Prostate gland (tissue), 2 donors: Measurements from ENCODE around the gene CCDC148. TPM values are rescaled to one million over a fixed set of nuclear protein-coding genes. Genes with fewer than 3 reads are reported as not detected.

ENCODE experiments used
- DNase-seq: peaks from one replicate; pipeline ENCODE4 v3.0.0-alpha.2; 2019; ENCODE audit warnings: low spot score
- H3K27ac ChIP-seq, 2 donors: fragments of 200-600 bp; sonication (generic); 2 replicates each; pipeline ENCODE4 v1.5.1; 2017 to 2019
- H3K27me3 ChIP-seq: fragments of 200-600 bp; sonication (generic); replicated peaks from 2 replicates; pipeline ENCODE4 v1.5.1; 2019; ENCODE audit not compliant: insufficient read depth
- H3K36me3 ChIP-seq, 2 donors: fragments of 200-600 bp; sonication (generic); 1 replicate in 1 of 2; 2 replicates in 1 of 2; pipeline versions ENCODE4 v1.5.1 to v1.8.1; 2017 to 2019
- H3K4me1 ChIP-seq: fragments of 200-600 bp; sonication (generic); replicated peaks from 2 replicates; pipeline ENCODE4 v1.5.1; 2019
- H3K4me3 ChIP-seq, 2 donors: fragments of 200-600 bp; sonication (generic); 2 replicates each; pipeline ENCODE4 v1.5.1; 2017 to 2019
- H3K9me3 ChIP-seq: fragments of 200-600 bp; sonication (generic); 2 replicates; pipeline ENCODE4 v1.5.1; 2017
- CTCF ChIP-seq, 4 experiments: fragments of 200-600 bp in 2 of 4; fragments of 450-650 bp in 2 of 4; sonication (generic) in 2 of 4; IDR thresholded peaks; 1 replicate in 3 of 4; 2 replicates in 1 of 4; pipeline ENCODE4 v1.5.1; 2016 to 2019; ENCODE audit warnings: antibody characterized with exemption in 4 of 4, mild to moderate bottlenecking in 2 of 4, moderate library complexity in 2 of 4
- POLR2A ChIP-seq: fragments of 450-650 bp; IDR thresholded peaks from one replicate; pipeline ENCODE4 v1.6.1; 2016; ENCODE audit warnings: antibody characterized with exemption, mild to moderate bottlenecking
- POLR2AphosphoS5 ChIP-seq: sonication (generic); formaldehyde crosslinking; IDR thresholded peaks from one replicate; pipeline ENCODE4 v1.6.1; 2017; ENCODE audit warnings: antibody characterized with exemption
- WGBS: methylation state at CpG from one replicate; pipeline ENCODE4 v1.1.5; 2018; 5-methylcytosine and 5-hydroxymethylcytosine counted together
- intact Hi-C: fragments of 100-400 bp; cut with DNase I; formaldehyde crosslinking; loops from one replicate; pipeline ENCODE4 v1.14.2; 2022
- total RNA-seq, 2 donors: library from RNA; depleted of rRNA; stranded (reverse); fragments of >200 nt; gene quantifications; one replicate each; pipeline ENCODE4 v1.1.0, GENCODE V29; 2016

CCDC148 gene
- total RNA-seq, 2 donors from 2014 or later = 1.5 to 1.6 TPM

- H3K27ac ChIP-seq = no peak overlapping the region
- no peaks in the 10 kb centered on the region for H3K9me3 ChIP-seq
- no peak for DNase-seq
- H3K36me3 ChIP-seq = no peaks in the 10 kb centered on the region
- no peaks in the 10 kb centered on the region for H3K4me1 ChIP-seq
- intact Hi-C loops = no loop called here
- H3K27me3 ChIP-seq = no peaks in the 10 kb centered on the region
- WGBS = 27% methylated on average over 2 of the region's 2 CpGs
- TF ChIP-seq CTCF (IDR thresholded peaks at IDR 0.05) = no peak
- TF ChIP-seq POLR2AphosphoS5 = no peak
- TF ChIP-seq POLR2A = no peak
- H3K4me3 ChIP-seq = no peak overlapping the region
These were observed 164.9 kb downstream of the CCDC148 start for GRCh38 chr2:158291544-158292180.

GRCh38 chr2:158290225-158290624 is 166.3 kb downstream of the CCDC148 start:
- TF ChIP-seq POLR2A (no peak), POLR2AphosphoS5 (no peak), CTCF (IDR thresholded peaks at IDR 0.05) (no peak)
- intact Hi-C loops = no loop called here
- 81% methylated on average over 5 of the region's 5 CpGs for WGBS
- no peaks in the 10 kb centered on the region for H3K9me3 ChIP-seq
- DNase-seq = no peak
- no peaks in the 10 kb centered on the region for H3K4me1 ChIP-seq
- no peak overlapping the region for H3K4me3 ChIP-seq
- no peaks in the 10 kb centered on the region for H3K36me3 ChIP-seq
- no peaks in the 10 kb centered on the region for H3K27me3 ChIP-seq
- H3K27ac ChIP-seq = no peak overlapping the region

GRCh38 chr2:158276619-158277471 is 179.7 kb downstream of the CCDC148 start:
- no peaks in the 10 kb centered on the region for H3K4me1 ChIP-seq
- H3K9me3 ChIP-seq = no peaks in the 10 kb centered on the region
- no peak for TF ChIP-seq POLR2A
- no peak for TF ChIP-seq POLR2AphosphoS5
- no peak overlapping the region for H3K27ac ChIP-seq
- WGBS = 81% methylated on average over 2 of the region's 2 CpGs
- H3K4me3 ChIP-seq = no peak overlapping the region
- no peaks in the 10 kb centered on the region for H3K27me3 ChIP-seq
- no peaks in the 10 kb centered on the region for H3K36me3 ChIP-seq
- intact Hi-C loops = no loop called here
- no peak for DNase-seq

GRCh38 chr2:158273791-158274190 is 182.8 kb downstream of the CCDC148 start:
- intact Hi-C loops = no loop called here
- no peaks in the 10 kb centered on the region for H3K27me3 ChIP-seq
- no peak for DNase-seq
- no peak overlapping the region for H3K27ac ChIP-seq
- no peaks in the 10 kb centered on the region for H3K9me3 ChIP-seq
- TF ChIP-seq CTCF (IDR thresholded peaks at IDR 0.05) = no peak
- no peak for TF ChIP-seq POLR2AphosphoS5
- TF ChIP-seq POLR2A = no peak
- no peaks in the 10 kb centered on the region for H3K4me1 ChIP-seq
- WGBS = 61% methylated on average over 3 of the region's 3 CpGs
- H3K36me3 ChIP-seq = no peaks in the 10 kb centered on the region
- H3K4me3 ChIP-seq = no peak overlapping the region

- WGBS = 80% methylated on average over 3 of the region's 3 CpGs
These were observed 186.0 kb downstream of the CCDC148 start for GRCh38 chr2:158270536-158270935.

More at GRCh38 chr2:158270536-158270935, 186.0 kb downstream of the CCDC148 start:
- intact Hi-C loops = no loop called here
- no peaks in the 10 kb centered on the region for H3K4me1 ChIP-seq
- no peak for TF ChIP-seq CTCF (IDR thresholded peaks at IDR 0.05)
- no peak for TF ChIP-seq POLR2AphosphoS5
- no peak for TF ChIP-seq POLR2A
- H3K36me3 ChIP-seq = no peaks in the 10 kb centered on the region
- H3K27me3 ChIP-seq = no peaks in the 10 kb centered on the region
- H3K27ac ChIP-seq = no peak overlapping the region
- no peaks in the 10 kb centered on the region for H3K9me3 ChIP-seq
- no peak for DNase-seq
- no peak overlapping the region for H3K4me3 ChIP-seq
